Lower lobe of right lung (tissue), 2 donors: ENCODE results near the gene LCK. TPM values are rescaled to one million over a fixed set of nuclear protein-coding genes. Genes with fewer than 3 reads are reported as not detected.
A peak's percentile ranks its signal among the peaks of the same experiment; 100 is the strongest.
"Not testable (repeated sequence)": the region's sequence is repeated elsewhere in the genome, so short reads cannot be mapped to it uniquely, and the experiment has no call there.

Experiments used
- ATAC-seq, 2 donors: fragments of 200-7000 bp; cut with Tn5 transposase; one replicate each; pipeline ENCODE4 v1.9.1; 2020 to 2022; ENCODE audit warnings: mild to moderate bottlenecking in 2 of 2, moderate library complexity in 2 of 2
- DNase-seq: peaks from one replicate; pipeline ENCODE4 v3.0.0-alpha.2; 2020
- H3K27ac ChIP-seq: fragments of 200-600 bp; one replicate; pipeline ENCODE4 v1.8.0; 2022
- H3K27me3 ChIP-seq: fragments of 200-600 bp; one replicate; pipeline ENCODE4 v1.8.0; 2022; ENCODE audit warnings: low read depth
- H3K36me3 ChIP-seq: fragments of 200-600 bp; one replicate; pipeline ENCODE4 v1.8.0; 2022; ENCODE audit warnings: mild to moderate bottlenecking
- H3K4me1 ChIP-seq: fragments of 200-600 bp; one replicate; pipeline ENCODE4 v1.8.0; 2022
- H3K4me3 ChIP-seq: fragments of 200-600 bp; one replicate; pipeline ENCODE4 v1.8.0; 2022; ENCODE audit warnings: mild to moderate bottlenecking
- H3K9me3 ChIP-seq: fragments of 200-600 bp; one replicate; pipeline ENCODE4 v1.8.0; 2022
- CTCF ChIP-seq: fragments of 200-600 bp; IDR thresholded peaks from one replicate; pipeline ENCODE4 v1.8.0; 2022; ENCODE audit warnings: antibody characterized with exemption, mild to moderate bottlenecking
- intact Hi-C: fragments of 100-400 bp; cut with DNase I; formaldehyde crosslinking; loops from one replicate; pipeline ENCODE4 v1.11.0; 2022
- total RNA-seq: library from RNA; stranded (reverse); fragmentation: NEBNext Ultra II Directional; extraction: Animal tissue kit (Norgen Biotek cat#: 25700); gene quantifications from one replicate; pipeline ENCODE4 v1.2.1, GENCODE V29; 2021
- donor health status: DM: no; HTN: yes; CAD: no; lungs with severe emphysema.

Gene LCK
- total RNA-seq, 1 donor from 2014 or later = 7.5 TPM

GRCh38 chr1:32273391-32274208, 22.5 kb downstream of the LCK start:
- Histone ChIP-seq H3K27ac (no peak overlapping the region), H3K4me3 (no peak overlapping the region), H3K36me3 (no peaks in the 10 kb centered on the region), H3K4me1 (no peaks in the 10 kb centered on the region), H3K9me3 (no peaks in the 10 kb centered on the region), H3K27me3 (peaks cover 19% of the 10 kb centered on the region)
- intact Hi-C loops = no loop called here
- TF ChIP-seq CTCF = no peak
- peak; percentile 16 to 32 for ATAC-seq
- no peak for DNase-seq

- ATAC-seq (peak in 1 of 2 donors; percentile 3), DNase-seq (no peak)
- H3K27me3 ChIP-seq = peaks cover 19% of the 10 kb centered on the region
- intact Hi-C loops = no loop called here
- no peaks in the 10 kb centered on the region for H3K9me3 ChIP-seq
- no peak overlapping the region for H3K27ac ChIP-seq
- no peak for TF ChIP-seq CTCF
- no peak overlapping the region for H3K4me3 ChIP-seq
- H3K4me1 ChIP-seq = no peaks in the 10 kb centered on the region
- no peaks in the 10 kb centered on the region for H3K36me3 ChIP-seq
Measured at GRCh38 chr1:32274646-32275340, 23.7 kb downstream of the LCK start.

GRCh38 chr1:32275424-32275823, 24.4 kb downstream of the LCK start:
- intact Hi-C loops = no loop called here

GRCh38 chr1:32276032-32276782, 25.1 kb downstream of the LCK start:
- no peak overlapping the region for H3K27ac ChIP-seq
- no peak for DNase-seq

More at GRCh38 chr1:32275424-32275823, 24.4 kb downstream of the LCK start:
- no peak for DNase-seq
- Histone ChIP-seq H3K4me1 (no peaks in the 10 kb centered on the region), H3K9me3 (no peaks in the 10 kb centered on the region), H3K36me3 (no peaks in the 10 kb centered on the region), H3K27ac (no peak overlapping the region), H3K27me3 (peaks cover 19% of the 10 kb centered on the region), H3K4me3 (no peak overlapping the region)
- ATAC-seq = peak; percentile 31 to 38
- no peak for TF ChIP-seq CTCF

GRCh38 chr1:32284777-32285176, 33.7 kb downstream of the LCK start:
- H3K36me3 ChIP-seq, DNase-seq, intact Hi-C loops: not testable (repeated sequence)

More at GRCh38 chr1:32276032-32276782, 25.1 kb downstream of the LCK start:
- no peaks in the 10 kb centered on the region for H3K9me3 ChIP-seq
- peaks cover 19% of the 10 kb centered on the region for H3K27me3 ChIP-seq
- H3K4me3 ChIP-seq = no peak overlapping the region
- peak in 1 of 2 donors; percentile 16 for ATAC-seq
- TF ChIP-seq CTCF = no peak
- intact Hi-C loops = no loop called here
- no peaks in the 10 kb centered on the region for H3K4me1 ChIP-seq
- H3K36me3 ChIP-seq = no peaks in the 10 kb centered on the region

More at GRCh38 chr1:32284777-32285176, 33.7 kb downstream of the LCK start:
- ATAC-seq, H3K4me1 ChIP-seq, H3K4me3 ChIP-seq, H3K27me3 ChIP-seq, H3K27ac ChIP-seq, H3K9me3 ChIP-seq: not testable (repeated sequence)
